Measurements from ENCODE around the gene GLIS1. TPM values are rescaled to one million over a fixed set of nuclear protein-coding genes. Genes with fewer than 3 reads are reported as not detected.

Gene GLIS1
- total RNA-seq, 2 donors from 2014 or later, result 2.6 TPM; not detected in 1

DNA sequence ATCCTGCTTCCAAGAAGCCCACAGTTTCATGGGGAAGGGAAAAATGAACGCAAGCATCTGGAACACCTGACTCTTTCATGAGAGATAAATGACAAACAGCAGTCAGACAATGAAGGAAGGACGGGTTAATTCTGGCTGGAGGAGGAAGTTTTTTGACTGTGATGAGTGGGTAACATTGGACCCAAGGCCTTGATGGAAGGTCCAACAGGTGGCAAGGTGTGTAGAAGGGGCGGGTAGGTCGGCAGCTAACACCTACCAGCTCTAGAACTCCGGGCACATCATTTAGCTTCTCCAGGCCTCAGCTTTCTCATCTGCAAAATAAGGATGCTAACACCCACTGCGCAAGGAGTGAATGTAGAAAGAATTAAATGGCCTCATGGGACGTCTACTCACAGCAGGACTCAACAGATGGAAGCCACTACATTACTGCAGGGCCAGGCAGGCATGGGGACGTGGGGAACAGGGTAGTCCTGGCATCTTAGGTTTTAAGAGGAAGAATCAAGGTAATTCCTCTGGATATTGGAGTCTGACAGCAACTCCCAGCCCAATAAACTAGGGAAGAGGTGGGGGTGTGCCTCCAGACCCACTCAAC, 12.9 kb downstream of the GLIS1 start:
- Histone ChIP-seq H3K4me1 (ENCODE audit: control insufficient read depth in 1 of 2, low read depth in 2 of 2) (peaks cover 3 to 4% of the 10 kb centered on the region in 2 donors), H3K36me3 (no peaks in the 10 kb centered on the region), H3K27ac (no peak overlapping the region), H3K9me3 (no peaks in the 10 kb centered on the region), H3K27me3 (replicated peaks; ENCODE audit: insufficient read depth) (no peaks in the 10 kb centered on the region), H3K4me3 (no peak overlapping the region)
- DNase-seq (ENCODE audit: low spot score), result no peak
- ATAC-seq (ENCODE audit: insufficient number of reproducible peaks, low FRiP score, low read depth), result no peak
- TF ChIP-seq, protein P1, sequence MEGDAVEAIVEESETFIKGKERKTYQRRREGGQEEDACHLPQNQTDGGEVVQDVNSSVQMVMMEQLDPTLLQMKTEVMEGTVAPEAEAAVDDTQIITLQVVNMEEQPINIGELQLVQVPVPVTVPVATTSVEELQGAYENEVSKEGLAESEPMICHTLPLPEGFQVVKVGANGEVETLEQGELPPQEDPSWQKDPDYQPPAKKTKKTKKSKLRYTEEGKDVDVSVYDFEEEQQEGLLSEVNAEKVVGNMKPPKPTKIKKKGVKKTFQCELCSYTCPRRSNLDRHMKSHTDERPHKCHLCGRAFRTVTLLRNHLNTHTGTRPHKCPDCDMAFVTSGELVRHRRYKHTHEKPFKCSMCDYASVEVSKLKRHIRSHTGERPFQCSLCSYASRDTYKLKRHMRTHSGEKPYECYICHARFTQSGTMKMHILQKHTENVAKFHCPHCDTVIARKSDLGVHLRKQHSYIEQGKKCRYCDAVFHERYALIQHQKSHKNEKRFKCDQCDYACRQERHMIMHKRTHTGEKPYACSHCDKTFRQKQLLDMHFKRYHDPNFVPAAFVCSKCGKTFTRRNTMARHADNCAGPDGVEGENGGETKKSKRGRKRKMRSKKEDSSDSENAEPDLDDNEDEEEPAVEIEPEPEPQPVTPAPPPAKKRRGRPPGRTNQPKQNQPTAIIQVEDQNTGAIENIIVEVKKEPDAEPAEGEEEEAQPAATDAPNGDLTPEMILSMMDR (IDR thresholded peaks at IDR 0.05), result no peak

DNA sequence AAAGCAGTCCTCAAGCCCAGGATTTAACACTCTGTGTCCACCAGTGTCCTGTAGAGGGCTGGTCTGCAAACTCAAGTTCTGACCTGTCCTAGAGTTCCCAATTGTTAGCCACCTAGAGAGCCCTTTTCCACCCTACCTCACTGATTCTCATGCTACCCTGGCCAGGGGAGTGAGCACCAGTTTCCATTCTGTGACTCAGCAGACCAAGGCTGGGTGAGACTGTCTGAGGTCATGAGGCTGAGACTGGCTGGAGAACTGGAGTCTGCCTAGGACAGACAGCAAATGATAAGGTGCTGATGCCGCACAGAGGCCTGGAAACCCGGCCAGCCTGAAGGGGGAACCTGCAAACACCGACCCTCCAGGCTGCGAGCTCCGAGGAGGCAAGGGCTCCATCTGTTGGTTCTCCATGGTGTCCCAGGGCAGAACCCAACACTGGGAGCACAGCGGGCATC, 13.7 kb downstream of the GLIS1 start:
- ATAC-seq (ENCODE audit: insufficient number of reproducible peaks, low FRiP score, low read depth), result no peak
- no peaks in the 10 kb centered on the region for H3K9me3 ChIP-seq
- TF ChIP-seq, protein P1 (IDR thresholded peaks at IDR 0.05), result no peak

DNA sequence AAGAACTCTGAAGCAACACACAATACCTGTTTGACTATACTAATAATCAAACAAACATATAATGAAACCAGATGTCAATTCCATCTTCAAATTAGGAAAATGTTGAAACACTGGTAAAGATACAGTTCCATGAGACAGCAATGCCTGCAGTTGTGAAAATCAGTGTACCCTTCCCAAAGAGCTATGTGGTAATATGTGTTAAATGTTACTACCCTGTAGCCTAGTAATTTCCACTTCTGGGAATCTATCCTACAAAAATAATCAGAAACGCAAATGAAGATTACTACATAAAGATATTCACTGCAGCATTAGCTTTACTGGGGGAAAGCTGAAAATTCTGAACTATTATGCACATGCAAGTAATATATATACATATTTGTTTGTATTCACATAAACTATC, 16.9 kb downstream of the GLIS1 start:
- Histone ChIP-seq H3K9me3 (no peaks in the 10 kb centered on the region), H3K4me1 (ENCODE audit: control insufficient read depth in 1 of 2, low read depth in 2 of 2) (peaks cover 4 to 5% of the 10 kb centered on the region in 2 donors), H3K36me3 (no peaks in the 10 kb centered on the region), H3K4me3 (no peak overlapping the region), H3K27ac (no peak overlapping the region), H3K27me3 (replicated peaks; ENCODE audit: insufficient read depth) (no peaks in the 10 kb centered on the region)
- no peak for ATAC-seq (ENCODE audit: insufficient number of reproducible peaks, low FRiP score, low read depth)
- no peak for DNase-seq (ENCODE audit: low spot score)
- TF ChIP-seq, protein P1 (IDR thresholded peaks at IDR 0.05), result no peak

More for the DNA sequence above, 13.7 kb downstream of the GLIS1 start:
- Histone ChIP-seq H3K4me3 (no peak overlapping the region), H3K4me1 (ENCODE audit: control insufficient read depth in 1 of 2, low read depth in 2 of 2) (peaks cover 4 to 5% of the 10 kb centered on the region in 2 donors), H3K27ac (no peak overlapping the region), H3K36me3 (no peaks in the 10 kb centered on the region), H3K27me3 (replicated peaks; ENCODE audit: insufficient read depth) (no peaks in the 10 kb centered on the region)
- no peak for DNase-seq (ENCODE audit: low spot score)

DNA sequence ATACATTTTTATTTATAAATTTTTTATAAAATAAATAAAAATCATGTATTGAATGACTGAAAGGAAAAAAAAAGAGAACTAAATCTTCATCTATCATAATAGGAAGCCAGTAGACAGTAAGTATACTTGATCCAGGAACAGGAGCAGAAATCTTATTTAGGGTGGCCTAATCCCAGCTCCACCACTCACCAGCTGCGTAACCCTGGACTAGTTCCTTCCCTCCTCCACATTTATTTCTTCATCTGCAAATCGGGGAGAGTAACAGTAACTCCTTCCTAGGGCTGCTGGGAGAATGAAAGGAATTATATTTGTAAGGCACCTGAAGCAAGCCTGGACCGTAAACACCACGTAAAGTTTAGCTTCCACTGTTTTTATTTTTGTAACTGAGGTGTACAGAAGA, 17.9 kb downstream of the GLIS1 start:
- no peaks in the 10 kb centered on the region for H3K36me3 ChIP-seq
- TF ChIP-seq, protein P1 (IDR thresholded peaks at IDR 0.05), result no peak
- no peak for ATAC-seq (ENCODE audit: insufficient number of reproducible peaks, low FRiP score, low read depth)

DNA sequence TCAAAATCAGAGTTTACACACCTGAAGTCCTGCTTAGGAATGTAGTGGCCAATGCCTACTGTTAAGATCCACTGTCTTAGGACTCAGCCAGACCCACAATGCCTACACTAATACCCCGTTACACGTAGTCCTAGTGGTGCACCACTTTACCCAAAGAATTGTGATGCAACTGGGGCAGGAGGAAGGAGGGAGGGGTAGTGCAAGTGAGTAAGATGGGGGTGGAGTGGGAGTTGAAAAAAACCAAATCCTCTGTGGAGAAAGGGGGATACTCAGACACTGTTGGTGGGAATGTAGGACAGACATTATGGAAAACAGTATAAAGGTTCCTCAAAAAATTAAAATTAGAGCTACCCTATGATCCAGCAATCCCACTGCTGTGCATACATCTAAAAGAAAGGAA, 19.5 kb downstream of the GLIS1 start:
- H3K36me3 ChIP-seq, result no peaks in the 10 kb centered on the region
- TF ChIP-seq, protein P1 (IDR thresholded peaks at IDR 0.05), result no peak
- peaks cover 4 to 5% of the 10 kb centered on the region in 2 donors for H3K4me1 ChIP-seq (ENCODE audit: control insufficient read depth in 1 of 2, low read depth in 2 of 2)
- H3K27me3 ChIP-seq (replicated peaks; ENCODE audit: insufficient read depth), result no peaks in the 10 kb centered on the region
- no peak overlapping the region for H3K4me3 ChIP-seq
- H3K27ac ChIP-seq, result no peak overlapping the region
- no peak for ATAC-seq (ENCODE audit: insufficient number of reproducible peaks, low FRiP score, low read depth)
- no peaks in the 10 kb centered on the region for H3K9me3 ChIP-seq
- DNase-seq (ENCODE audit: low spot score), result no peak

More for the DNA sequence above, 17.9 kb downstream of the GLIS1 start:
- no peak for DNase-seq (ENCODE audit: low spot score)
- H3K27me3 ChIP-seq (replicated peaks; ENCODE audit: insufficient read depth), result no peaks in the 10 kb centered on the region
- H3K27ac ChIP-seq, result no peak overlapping the region
- H3K9me3 ChIP-seq, result no peaks in the 10 kb centered on the region
- peaks cover 4 to 5% of the 10 kb centered on the region in 2 donors for H3K4me1 ChIP-seq (ENCODE audit: control insufficient read depth in 1 of 2, low read depth in 2 of 2)
- H3K4me3 ChIP-seq, result no peak overlapping the region

Measured in thoracic aorta (tissue), 2 donors.